ENCODE results near the gene EEF1A2. TPM values are rescaled to one million over a fixed set of nuclear protein-coding genes. Genes with fewer than 3 reads are reported as not detected.

EEF1A2 gene
- total and polyA plus RNA-seq, 4 experiments from 2014 or later = 0.36 to 0.81 TPM; not detected in 2

- Mint-ChIP-seq H3K36me3 (no peaks in the 10 kb centered on the region), H3K4me3 (peak within 1 kb of the TSS; percentile 65 to 85 (median 80)), H3K4me1 (peaks cover 0 to 20% (median 3%) of the 10 kb centered on the region in 4 donors), H3K27me3 (peaks cover 0 to 1% of the 10 kb centered on the region in 2 donors), H3K9me3 (no peaks in the 10 kb centered on the region), H3K27ac (peak within 1 kb of the TSS; percentile 65 to 89 (median 81))
- peak within 1 kb of the TSS; percentile 68 for H3K27ac ChIP-seq (ENCODE audit: low read depth, low read length)
- peak in 1 of 5 donors; percentile 52 for DNase-seq
- no peaks in the 10 kb centered on the region for H3K27me3 ChIP-seq (ENCODE audit: insufficient read depth, low read length)
- H3K4me3 ChIP-seq (ENCODE audit: low read length in 2 of 2) = peak within 1 kb of the TSS in 1 of 2 donors; percentile 56
- ChIA-PET CTCF (ENCODE audit: partially characterized antibody) (interaction anchor here (0.6 to 3.9 kb wide), 37 partner anchors 10 to 445 kb away, joined by 3 to 33 read pairs (median 4); partner anchors contain the start of genes ARFRP1, HELZ2, LIME1 and RTEL1), POLR2A (ENCODE audit: partially characterized antibody) (interaction anchor here (0.7 to 6.6 kb wide), 31 partner anchors 8 to 529 kb away, joined by 3 to 84 read pairs (median 7); partner anchors contain the start of genes ARFRP1, FNDC11, GMEB2 and LIME1)
- no peaks in the 10 kb centered on the region for H3K36me3 ChIP-seq (ENCODE audit: insufficient read depth, low read length)
- H3K4me1 ChIP-seq (ENCODE audit: insufficient read depth, low read length) = peaks cover 27% of the 10 kb centered on the region
- H3K9me3 ChIP-seq (ENCODE audit: control insufficient read depth in 1 of 2, low read length in 2 of 2) = no peaks in the 10 kb centered on the region
- intact Hi-C loops (cut with micrococcal nuclease) = loop anchor here (1.0 kb wide), 2 partner anchors 16 to 105 kb away; no protein-coding TSS in a partner anchor
These were observed 38.2 kb upstream of the EEF1A2 start, which contains the start of gene PTK6 for GRCh38 chr20:63536997-63537524. Gene PTK6, minus strand, starts transcription at chr20:63537376. Its CDS starts 62 bp downstream, at chr20:63537314.

GRCh38 chr20:63536241-63536977, 37.5 kb upstream of the EEF1A2 start:
- POLR2A ChIA-PET (ENCODE audit: partially characterized antibody) = interaction anchor here (1.0 to 6.6 kb wide), 17 partner anchors 7 to 530 kb away, joined by 3 to 84 read pairs (median 11); partner anchors contain the start of genes ARFRP1, GMEB2, PPDPF and RTEL1
- no peak overlapping the region for H3K27ac ChIP-seq (ENCODE audit: low read depth, low read length)

GRCh38 chr20:63534831-63535651, 36.2 kb upstream of the EEF1A2 start:
- no peaks in the 10 kb centered on the region for H3K27me3 ChIP-seq (ENCODE audit: insufficient read depth, low read length)

More at GRCh38 chr20:63536241-63536977, 37.5 kb upstream of the EEF1A2 start:
- Mint-ChIP-seq H3K27me3 (peaks cover 0 to 3% of the 10 kb centered on the region in 2 donors), H3K36me3 (no peaks in the 10 kb centered on the region), H3K27ac (peak overlapping the region in 1 of 7 donors; percentile 80), H3K4me1 (peaks cover 0 to 24% (median 6%) of the 10 kb centered on the region in 4 donors), H3K4me3 (peak overlapping the region in 2 of 8 donors; percentile 17 to 25), H3K9me3 (no peaks in the 10 kb centered on the region)
- Histone ChIP-seq H3K4me1 (ENCODE audit: insufficient read depth, low read length) (peaks cover 27% of the 10 kb centered on the region), H3K9me3 (ENCODE audit: control insufficient read depth in 1 of 2, low read length in 2 of 2) (no peaks in the 10 kb centered on the region), H3K36me3 (ENCODE audit: insufficient read depth, low read length) (no peaks in the 10 kb centered on the region), H3K27me3 (ENCODE audit: insufficient read depth, low read length) (no peaks in the 10 kb centered on the region), H3K4me3 (ENCODE audit: low read length in 2 of 2) (no peak overlapping the region)
- CTCF ChIA-PET (ENCODE audit: partially characterized antibody) = interaction anchor here (0.5 to 3.9 kb wide), 8 partner anchors 15 to 437 kb away, joined by 3 to 33 read pairs (median 10); partner anchors contain the start of genes HELZ2 and TPD52L2
- intact Hi-C loops (cut with micrococcal nuclease) = no loop called here
- DNase-seq = peak in 1 of 5 donors; percentile 35

GRCh38 chr20:63534427-63534830, 35.5 kb upstream of the EEF1A2 start:
- H3K27me3 ChIP-seq (ENCODE audit: insufficient read depth, low read length) = no peaks in the 10 kb centered on the region
- peaks cover 0 to 3% of the 10 kb centered on the region in 2 donors for H3K27me3 Mint-ChIP-seq
- H3K36me3 Mint-ChIP-seq = no peaks in the 10 kb centered on the region
- intact Hi-C loops (cut with micrococcal nuclease) = no loop called here
- peak overlapping the region in 1 of 7 donors; percentile 12 for H3K27ac Mint-ChIP-seq
- DNase-seq = peak in 1 of 5 donors; percentile 14
- H3K36me3 ChIP-seq (ENCODE audit: insufficient read depth, low read length) = no peaks in the 10 kb centered on the region
- no peak overlapping the region for H3K4me3 Mint-ChIP-seq
- H3K4me1 Mint-ChIP-seq = peaks cover 0 to 24% (median 6%) of the 10 kb centered on the region in 4 donors
- no peaks in the 10 kb centered on the region for H3K9me3 Mint-ChIP-seq
- CTCF ChIA-PET (ENCODE audit: partially characterized antibody) = no interaction called here
- H3K27ac ChIP-seq (ENCODE audit: low read depth, low read length) = no peak overlapping the region
- peaks cover 27% of the 10 kb centered on the region for H3K4me1 ChIP-seq (ENCODE audit: insufficient read depth, low read length)
- H3K4me3 ChIP-seq (ENCODE audit: low read length in 2 of 2) = no peak overlapping the region
- POLR2A ChIA-PET (ENCODE audit: partially characterized antibody) = interaction anchor here (6.6 kb wide), 1 partner anchor 12 kb away, joined by 84 read pairs; the partner anchor contains the start of gene PPDPF
- H3K9me3 ChIP-seq (ENCODE audit: control insufficient read depth in 1 of 2, low read length in 2 of 2) = no peaks in the 10 kb centered on the region

More at GRCh38 chr20:63534831-63535651, 36.2 kb upstream of the EEF1A2 start:
- Histone ChIP-seq H3K4me3 (ENCODE audit: low read length in 2 of 2) (no peak overlapping the region), H3K9me3 (ENCODE audit: control insufficient read depth in 1 of 2, low read length in 2 of 2) (no peaks in the 10 kb centered on the region), H3K36me3 (ENCODE audit: insufficient read depth, low read length) (no peaks in the 10 kb centered on the region), H3K27ac (ENCODE audit: low read depth, low read length) (no peak overlapping the region), H3K4me1 (ENCODE audit: insufficient read depth, low read length) (peaks cover 27% of the 10 kb centered on the region)
- Mint-ChIP-seq H3K4me1 (peaks cover 0 to 24% (median 6%) of the 10 kb centered on the region in 4 donors), H3K4me3 (no peak overlapping the region), H3K27me3 (peaks cover 0 to 3% of the 10 kb centered on the region in 2 donors), H3K36me3 (no peaks in the 10 kb centered on the region), H3K27ac (peak overlapping the region in 1 of 7 donors; percentile 64), H3K9me3 (no peaks in the 10 kb centered on the region)
- peak in 1 of 5 donors; percentile 51 for DNase-seq
- POLR2A ChIA-PET (ENCODE audit: partially characterized antibody) = interaction anchor here (6.6 kb wide), 1 partner anchor 12 kb away, joined by 84 read pairs; the partner anchor contains the start of gene PPDPF
- intact Hi-C loops (cut with micrococcal nuclease) = no loop called here
- CTCF ChIA-PET (ENCODE audit: partially characterized antibody) = no interaction called here

- Mint-ChIP-seq H3K4me1 (peaks cover 2 to 24% (median 6%) of the 10 kb centered on the region in 4 donors), H3K36me3 (no peaks in the 10 kb centered on the region), H3K27ac (no peak overlapping the region), H3K4me3 (no peak overlapping the region), H3K27me3 (peaks cover 0 to 3% of the 10 kb centered on the region in 2 donors), H3K9me3 (no peaks in the 10 kb centered on the region)
- peak in 1 of 5 donors; percentile 9 for DNase-seq
- CTCF ChIA-PET (ENCODE audit: partially characterized antibody) = no interaction called here
- no peaks in the 10 kb centered on the region for H3K9me3 ChIP-seq (ENCODE audit: control insufficient read depth in 1 of 2, low read length in 2 of 2)
- intact Hi-C loops (cut with micrococcal nuclease) = no loop called here
- H3K27ac ChIP-seq (ENCODE audit: low read depth, low read length) = no peak overlapping the region
- no peaks in the 10 kb centered on the region for H3K36me3 ChIP-seq (ENCODE audit: insufficient read depth, low read length)
- H3K4me3 ChIP-seq (ENCODE audit: low read length in 2 of 2) = no peak overlapping the region
- H3K27me3 ChIP-seq (ENCODE audit: insufficient read depth, low read length) = no peaks in the 10 kb centered on the region
- POLR2A ChIA-PET (ENCODE audit: partially characterized antibody) = interaction anchor here (6.6 kb wide), 1 partner anchor 11 kb away, joined by 84 read pairs; the partner anchor contains the start of gene PPDPF
- H3K4me1 ChIP-seq (ENCODE audit: insufficient read depth, low read length) = peaks cover 24% of the 10 kb centered on the region
These were observed 35.0 kb upstream of the EEF1A2 start for GRCh38 chr20:63533871-63534393.

GRCh38 chr20:63533388-63533787, 34.5 kb upstream of the EEF1A2 start:
- no peaks in the 10 kb centered on the region for H3K9me3 ChIP-seq (ENCODE audit: control insufficient read depth in 1 of 2, low read length in 2 of 2)
- Mint-ChIP-seq H3K27me3 (peaks cover 0 to 3% of the 10 kb centered on the region in 2 donors), H3K36me3 (no peaks in the 10 kb centered on the region), H3K9me3 (no peaks in the 10 kb centered on the region), H3K4me1 (peaks cover 5 to 22% (median 7%) of the 10 kb centered on the region in 4 donors), H3K4me3 (no peak overlapping the region), H3K27ac (peak overlapping the region in 1 of 7 donors; percentile 32)
- ChIA-PET CTCF (ENCODE audit: partially characterized antibody) (no interaction called here), POLR2A (ENCODE audit: partially characterized antibody) (interaction anchor here (0.9 kb wide), 1 partner anchor 13 kb away, joined by 3 read pairs; the partner anchor contains the start of gene PPDPF)
- DNase-seq = peak in 1 of 5 donors; percentile 10
- H3K36me3 ChIP-seq (ENCODE audit: insufficient read depth, low read length) = no peaks in the 10 kb centered on the region
- no peaks in the 10 kb centered on the region for H3K27me3 ChIP-seq (ENCODE audit: insufficient read depth, low read length)
- no peak overlapping the region for H3K27ac ChIP-seq (ENCODE audit: low read depth, low read length)
- H3K4me1 ChIP-seq (ENCODE audit: insufficient read depth, low read length) = peaks cover 18% of the 10 kb centered on the region
- no peak overlapping the region for H3K4me3 ChIP-seq (ENCODE audit: low read length in 2 of 2)
- intact Hi-C loops (cut with micrococcal nuclease) = no loop called here

Measured in CD4-positive, alpha-beta memory T cell (primary cell).